ENCODE data around the gene DSTN.

Gene DSTN

GRCh38 chr20:17635332-17636244 lies 65.7 kb downstream of the DSTN start:
- Mint-ChIP-seq H3K36me3 (ENCODE audit: low read depth) (peaks cover 59% of the 10 kb centered on the region), H3K4me1 (ENCODE audit: low read depth) (no peaks in the 10 kb centered on the region), H3K9me3 (no peaks in the 10 kb centered on the region), H3K4me3 (no peak overlapping the region), H3K27ac (no peak overlapping the region), H3K27me3 (no peaks in the 10 kb centered on the region)
- no peak for DNase-seq

GRCh38 chr20:17636523-17637412 lies 66.9 kb downstream of the DSTN start:
- Mint-ChIP-seq H3K4me1 (ENCODE audit: low read depth) (no peaks in the 10 kb centered on the region), H3K9me3 (no peaks in the 10 kb centered on the region), H3K36me3 (ENCODE audit: low read depth) (peaks cover 58% of the 10 kb centered on the region), H3K27me3 (no peaks in the 10 kb centered on the region), H3K4me3 (no peak overlapping the region), H3K27ac (no peak overlapping the region)
- DNase-seq = no peak

- DNase-seq = no peak
- no peak overlapping the region for H3K4me3 Mint-ChIP-seq
- H3K36me3 Mint-ChIP-seq (ENCODE audit: low read depth) = peaks cover 57% of the 10 kb centered on the region
- no peak overlapping the region for H3K27ac Mint-ChIP-seq
- no peaks in the 10 kb centered on the region for H3K4me1 Mint-ChIP-seq (ENCODE audit: low read depth)
- H3K9me3 Mint-ChIP-seq = no peaks in the 10 kb centered on the region
- H3K27me3 Mint-ChIP-seq = no peaks in the 10 kb centered on the region
These were observed 67.5 kb downstream of the DSTN start for GRCh38 chr20:17637413-17637780.

GRCh38 chr20:17637985-17638640 lies 68.2 kb downstream of the DSTN start:
- Mint-ChIP-seq H3K36me3 (ENCODE audit: low read depth) (peaks cover 55% of the 10 kb centered on the region), H3K27me3 (no peaks in the 10 kb centered on the region), H3K4me3 (no peak overlapping the region), H3K4me1 (ENCODE audit: low read depth) (no peaks in the 10 kb centered on the region), H3K27ac (no peak overlapping the region), H3K9me3 (no peaks in the 10 kb centered on the region)
- DNase-seq = no peak

GRCh38 chr20:17638835-17639407 lies 69.0 kb downstream of the DSTN start:
- H3K27me3 Mint-ChIP-seq = no peaks in the 10 kb centered on the region
- no peak for DNase-seq
- no peaks in the 10 kb centered on the region for H3K9me3 Mint-ChIP-seq
- H3K4me3 Mint-ChIP-seq = no peak overlapping the region
- peaks cover 46% of the 10 kb centered on the region for H3K36me3 Mint-ChIP-seq (ENCODE audit: low read depth)
- H3K4me1 Mint-ChIP-seq (ENCODE audit: low read depth) = no peaks in the 10 kb centered on the region
- no peak overlapping the region for H3K27ac Mint-ChIP-seq

- no peak for DNase-seq
- Mint-ChIP-seq H3K4me3 (no peak overlapping the region), H3K36me3 (ENCODE audit: low read depth) (peaks cover 36% of the 10 kb centered on the region), H3K27ac (no peak overlapping the region), H3K4me1 (ENCODE audit: low read depth) (no peaks in the 10 kb centered on the region), H3K9me3 (no peaks in the 10 kb centered on the region), H3K27me3 (no peaks in the 10 kb centered on the region)
These were observed 70.4 kb downstream of the DSTN start for GRCh38 chr20:17640146-17640874.

- H3K36me3 Mint-ChIP-seq (ENCODE audit: low read depth) = peaks cover 30% of the 10 kb centered on the region
- no peaks in the 10 kb centered on the region for H3K27me3 Mint-ChIP-seq
These were observed 71.1 kb downstream of the DSTN start for GRCh38 chr20:17640875-17641378.

GRCh38 chr20:17641520-17641964 lies 71.7 kb downstream of the DSTN start:
- Mint-ChIP-seq H3K27ac (no peak overlapping the region), H3K4me1 (ENCODE audit: low read depth) (no peaks in the 10 kb centered on the region), H3K36me3 (ENCODE audit: low read depth) (peaks cover 24% of the 10 kb centered on the region), H3K9me3 (no peaks in the 10 kb centered on the region), H3K4me3 (no peak overlapping the region), H3K27me3 (no peaks in the 10 kb centered on the region)
- DNase-seq = no peak

More at GRCh38 chr20:17640875-17641378, 71.1 kb downstream of the DSTN start:
- no peak for DNase-seq
- Mint-ChIP-seq H3K9me3 (no peaks in the 10 kb centered on the region), H3K4me3 (no peak overlapping the region), H3K27ac (no peak overlapping the region), H3K4me1 (ENCODE audit: low read depth) (no peaks in the 10 kb centered on the region)

GRCh38 chr20:17641993-17642392 lies 72.1 kb downstream of the DSTN start:
- no peaks in the 10 kb centered on the region for H3K9me3 Mint-ChIP-seq
- H3K4me3 Mint-ChIP-seq = no peak overlapping the region
- H3K36me3 Mint-ChIP-seq (ENCODE audit: low read depth) = peaks cover 22% of the 10 kb centered on the region
- no peak overlapping the region for H3K27ac Mint-ChIP-seq
- H3K27me3 Mint-ChIP-seq = no peaks in the 10 kb centered on the region
- no peak for DNase-seq
- no peaks in the 10 kb centered on the region for H3K4me1 Mint-ChIP-seq (ENCODE audit: low read depth)

GRCh38 chr20:17642404-17643269 lies 72.8 kb downstream of the DSTN start:
- H3K4me3 Mint-ChIP-seq = no peak overlapping the region
- H3K27me3 Mint-ChIP-seq = no peaks in the 10 kb centered on the region

GRCh38 chr20:17643531-17644188 lies 73.8 kb downstream of the DSTN start:
- Mint-ChIP-seq H3K27ac (no peak overlapping the region), H3K4me1 (ENCODE audit: low read depth) (peaks cover under 1% of the 10 kb centered on the region), H3K36me3 (ENCODE audit: low read depth) (peaks cover 22% of the 10 kb centered on the region), H3K4me3 (no peak overlapping the region), H3K27me3 (no peaks in the 10 kb centered on the region), H3K9me3 (no peaks in the 10 kb centered on the region)
- DNase-seq = no peak

More at GRCh38 chr20:17642404-17643269, 72.8 kb downstream of the DSTN start:
- H3K9me3 Mint-ChIP-seq = no peaks in the 10 kb centered on the region
- H3K36me3 Mint-ChIP-seq (ENCODE audit: low read depth) = peaks cover 22% of the 10 kb centered on the region
- DNase-seq = no peak
- H3K27ac Mint-ChIP-seq = no peak overlapping the region
- H3K4me1 Mint-ChIP-seq (ENCODE audit: low read depth) = no peaks in the 10 kb centered on the region

GRCh38 chr20:17644451-17644850 lies 74.6 kb downstream of the DSTN start:
- H3K27ac Mint-ChIP-seq = no peak overlapping the region
- no peaks in the 10 kb centered on the region for H3K27me3 Mint-ChIP-seq
- peaks cover 17% of the 10 kb centered on the region for H3K36me3 Mint-ChIP-seq (ENCODE audit: low read depth)
- no peak for DNase-seq
- peaks cover 5% of the 10 kb centered on the region for H3K4me1 Mint-ChIP-seq (ENCODE audit: low read depth)
- no peaks in the 10 kb centered on the region for H3K9me3 Mint-ChIP-seq
- no peak overlapping the region for H3K4me3 Mint-ChIP-seq
